ENCODE results near the gene CHKA. TPM values are rescaled to one million over a fixed set of nuclear protein-coding genes. Genes with fewer than 3 reads are reported as not detected.

The CHKA gene
- total and polyA plus RNA-seq, 2 experiments from 2014 or later: 37.1 to 94.4 TPM

DNA sequence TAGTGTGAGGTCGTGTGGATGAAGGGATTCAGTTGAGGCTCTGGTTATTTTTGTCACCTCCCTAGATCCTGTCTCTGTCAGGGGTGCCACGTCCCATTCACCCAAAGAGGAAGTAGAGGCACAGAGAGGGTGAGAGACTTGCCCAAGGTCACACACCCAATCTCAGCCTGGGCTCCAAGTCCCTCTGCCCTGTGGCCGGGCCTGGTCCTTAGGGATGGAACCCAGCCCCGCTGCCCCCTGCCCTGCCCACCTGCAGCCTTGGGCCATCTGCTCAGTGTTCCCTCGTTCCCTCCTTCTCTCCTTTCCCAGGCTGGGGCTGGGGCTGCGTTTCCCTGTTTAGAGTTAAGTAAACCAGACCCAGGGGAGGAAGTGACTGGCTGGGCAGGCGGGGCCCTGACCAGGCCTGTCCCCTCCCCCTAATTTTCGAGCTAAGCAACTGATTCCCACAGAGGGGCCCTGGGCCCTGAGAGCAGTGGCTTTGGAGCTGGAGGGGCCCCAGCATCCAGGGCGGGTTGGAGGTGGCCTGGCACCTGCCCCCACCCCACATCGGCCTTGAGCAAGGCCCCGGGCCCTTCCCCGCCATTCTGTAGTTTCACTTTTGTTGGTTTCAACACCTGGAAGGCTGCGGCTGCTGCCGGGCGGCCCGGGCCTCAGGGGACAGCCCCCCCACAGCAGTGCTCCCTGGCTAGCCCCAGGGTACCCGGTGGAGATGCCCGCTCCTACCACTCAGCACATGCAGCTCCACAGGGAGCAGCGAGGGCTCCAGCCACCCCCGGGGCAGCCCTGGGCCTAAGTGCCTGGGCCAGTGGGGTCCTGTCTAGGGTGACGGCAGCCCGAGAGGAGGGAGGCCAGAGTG lies 80.9 kb downstream of the CHKA start:
- Mint-ChIP-seq H3K4me3 (peak overlapping the region; percentile 55), H3K4me1 (peaks cover 7% of the 10 kb centered on the region), H3K27me3 (ENCODE audit: insufficient read depth, low read depth, poor library complexity) (peaks cover 12% of the 10 kb centered on the region), H3K27ac (peak overlapping the region; percentile 52; the same call in 1 of the 2 replicates), H3K36me3 (ENCODE audit: low read depth) (peaks cover under 1% of the 10 kb centered on the region; the same call in 1 of the 3 replicates), H3K9me3 (no peaks in the 10 kb centered on the region)
- Histone ChIP-seq H3F3A (replicated peaks; ENCODE audit: low read depth) (peaks cover 10% of the 10 kb centered on the region; the same call in 1 of the 2 replicates), H3K79me2 (replicated peaks; ENCODE audit: insufficient read depth) (no peaks in the 10 kb centered on the region), H3K27ac (ENCODE audit: low read depth) (0 out of 2 replicates have a peak overlapping the region, but pooled peaks have one; percentile 50), H3K27me3 (ENCODE audit: insufficient read depth) (no peaks in the 10 kb centered on the region), H3K4me2 (peak overlapping the region; percentile 90), H3K36me3 (ENCODE audit: insufficient read depth) (no peaks in the 10 kb centered on the region), H2AFZ (peak overlapping the region; percentile 23), H3K9me2 (ENCODE audit: insufficient read depth) (no peaks in the 10 kb centered on the region), H4K20me1 (replicated peaks; ENCODE audit: insufficient read depth) (no peaks in the 10 kb centered on the region), H3K4me1 (ENCODE audit: insufficient read depth) (peaks cover 18% of the 10 kb centered on the region), H3K4me3 (peak overlapping the region; percentile 26)
- peak; percentile 75 for DNase-seq (ENCODE audit: low spot score)
- peak; percentile 19 for ATAC-seq
- TF ChIP-seq CREB1 (CRISPR knock-in tag; IDR thresholded peaks at IDR 0.05; ENCODE audit: low read depth) (no peak), EZH2 (IDR thresholded peaks at IDR 0.05; ENCODE audit: low read depth, unreplicated experiment) (no peak), ZNF462 (CRISPR knock-in tag; IDR thresholded peaks at IDR 0.05) (no peak), CTCF (conservative IDR thresholded peaks at IDR 0.05; ENCODE audit: low read depth in 2 of 2) (no peak), NANOG (IDR thresholded peaks at IDR 0.05; ENCODE audit: borderline replicate concordance) (no peak), STAT1 (IDR thresholded peaks at IDR 0.05; ENCODE audit: unreplicated experiment) (no peak), POLR2AphosphoS5 (IDR thresholded peaks at IDR 0.05; ENCODE audit: low read depth) (no peak), EZH2phosphoT487 (IDR thresholded peaks at IDR 0.05; ENCODE audit: unreplicated experiment) (no peak)
- TF ChIP-seq, protein P1, sequence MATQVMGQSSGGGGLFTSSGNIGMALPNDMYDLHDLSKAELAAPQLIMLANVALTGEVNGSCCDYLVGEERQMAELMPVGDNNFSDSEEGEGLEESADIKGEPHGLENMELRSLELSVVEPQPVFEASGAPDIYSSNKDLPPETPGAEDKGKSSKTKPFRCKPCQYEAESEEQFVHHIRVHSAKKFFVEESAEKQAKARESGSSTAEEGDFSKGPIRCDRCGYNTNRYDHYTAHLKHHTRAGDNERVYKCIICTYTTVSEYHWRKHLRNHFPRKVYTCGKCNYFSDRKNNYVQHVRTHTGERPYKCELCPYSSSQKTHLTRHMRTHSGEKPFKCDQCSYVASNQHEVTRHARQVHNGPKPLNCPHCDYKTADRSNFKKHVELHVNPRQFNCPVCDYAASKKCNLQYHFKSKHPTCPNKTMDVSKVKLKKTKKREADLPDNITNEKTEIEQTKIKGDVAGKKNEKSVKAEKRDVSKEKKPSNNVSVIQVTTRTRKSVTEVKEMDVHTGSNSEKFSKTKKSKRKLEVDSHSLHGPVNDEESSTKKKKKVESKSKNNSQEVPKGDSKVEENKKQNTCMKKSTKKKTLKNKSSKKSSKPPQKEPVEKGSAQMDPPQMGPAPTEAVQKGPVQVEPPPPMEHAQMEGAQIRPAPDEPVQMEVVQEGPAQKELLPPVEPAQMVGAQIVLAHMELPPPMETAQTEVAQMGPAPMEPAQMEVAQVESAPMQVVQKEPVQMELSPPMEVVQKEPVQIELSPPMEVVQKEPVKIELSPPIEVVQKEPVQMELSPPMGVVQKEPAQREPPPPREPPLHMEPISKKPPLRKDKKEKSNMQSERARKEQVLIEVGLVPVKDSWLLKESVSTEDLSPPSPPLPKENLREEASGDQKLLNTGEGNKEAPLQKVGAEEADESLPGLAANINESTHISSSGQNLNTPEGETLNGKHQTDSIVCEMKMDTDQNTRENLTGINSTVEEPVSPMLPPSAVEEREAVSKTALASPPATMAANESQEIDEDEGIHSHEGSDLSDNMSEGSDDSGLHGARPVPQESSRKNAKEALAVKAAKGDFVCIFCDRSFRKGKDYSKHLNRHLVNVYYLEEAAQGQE (IDR thresholded peaks at IDR 0.05; ENCODE audit: unreplicated experiment): no peak
- TF ChIP-seq, protein P2, sequence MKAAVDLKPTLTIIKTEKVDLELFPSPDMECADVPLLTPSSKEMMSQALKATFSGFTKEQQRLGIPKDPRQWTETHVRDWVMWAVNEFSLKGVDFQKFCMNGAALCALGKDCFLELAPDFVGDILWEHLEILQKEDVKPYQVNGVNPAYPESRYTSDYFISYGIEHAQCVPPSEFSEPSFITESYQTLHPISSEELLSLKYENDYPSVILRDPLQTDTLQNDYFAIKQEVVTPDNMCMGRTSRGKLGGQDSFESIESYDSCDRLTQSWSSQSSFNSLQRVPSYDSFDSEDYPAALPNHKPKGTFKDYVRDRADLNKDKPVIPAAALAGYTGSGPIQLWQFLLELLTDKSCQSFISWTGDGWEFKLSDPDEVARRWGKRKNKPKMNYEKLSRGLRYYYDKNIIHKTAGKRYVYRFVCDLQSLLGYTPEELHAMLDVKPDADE (IDR thresholded peaks at IDR 0.05): no peak
